HG03565 (cell line): Measurements from ENCODE around the gene FKBP1A.

Experiments used
- ATAC-seq: cut with Tn5 transposase; IDR thresholded peaks from one replicate; pipeline ENCODE4 v1.9.1; 2021; ENCODE audit warnings: mild to moderate bottlenecking, moderate library complexity; ENCODE audit not compliant: unreplicated experiment

Gene FKBP1A

GRCh38 chr20:1392693-1393506 is at the start of gene FKBP1A:
FKBP1A (minus strand) TSS chr20:1393054; CDS start chr20:1392998, 56 bp downstream.
- peak; percentile 81 for ATAC-seq

GRCh38 chr20:1442304-1442703 is 49.5 kb upstream of the FKBP1A start:
- ATAC-seq, result no peak

GRCh38 chr20:1441133-1441532 is 48.3 kb upstream of the FKBP1A start:
- no peak for ATAC-seq

GRCh38 chr20:1440024-1440423 is 47.2 kb upstream of the FKBP1A start:
- no peak for ATAC-seq

- no peak for ATAC-seq
These were observed 45.5 kb upstream of the FKBP1A start for GRCh38 chr20:1438361-1438760.

- no peak for ATAC-seq
These were observed 44.5 kb upstream of the FKBP1A start for GRCh38 chr20:1437235-1437904.

- ATAC-seq, result no peak
These were observed 43.4 kb upstream of the FKBP1A start for GRCh38 chr20:1436263-1436662.

- ATAC-seq, result no peak
These were observed 42.5 kb upstream of the FKBP1A start for GRCh38 chr20:1435337-1435699.

- ATAC-seq, result peak; percentile 81
These were observed 41.9 kb upstream of the FKBP1A start for GRCh38 chr20:1434571-1435336.

GRCh38 chr20:1431158-1431557 is 38.3 kb upstream of the FKBP1A start:
- no peak for ATAC-seq

GRCh38 chr20:1430004-1430451 is 37.2 kb upstream of the FKBP1A start:
- no peak for ATAC-seq

- no peak for ATAC-seq
These were observed 36.4 kb upstream of the FKBP1A start for GRCh38 chr20:1429143-1429728.

- no peak for ATAC-seq
These were observed 34.7 kb upstream of the FKBP1A start for GRCh38 chr20:1427457-1428054.

- no peak for ATAC-seq
These were observed 33.5 kb upstream of the FKBP1A start for GRCh38 chr20:1426231-1426849.

GRCh38 chr20:1424336-1424735 is 31.5 kb upstream of the FKBP1A start:
- ATAC-seq, result no peak

GRCh38 chr20:1423625-1424106 is 30.8 kb upstream of the FKBP1A start:
- ATAC-seq, result no peak

- no peak for ATAC-seq
These were observed 30.4 kb upstream of the FKBP1A start for GRCh38 chr20:1423206-1423605.

GRCh38 chr20:1422753-1423152 is 29.9 kb upstream of the FKBP1A start:
- ATAC-seq, result no peak

GRCh38 chr20:1420066-1420465 is 27.2 kb upstream of the FKBP1A start:
- ATAC-seq, result no peak

- ATAC-seq, result no peak
These were observed 25.5 kb upstream of the FKBP1A start for GRCh38 chr20:1418350-1418749.
